Stimulated activated CD8-positive, alpha-beta memory T cell treated with anti-CD3 and anti-CD28 coated beads, Interleukin-15, amount 100 ng/mL, for 4 hours (primary cell): ENCODE data around the gene GNG4.
"Not testable (repeated sequence)": the region's sequence is repeated elsewhere in the genome, so short reads cannot be mapped to it uniquely, and the experiment has no call there.

Experiments used
- DNase-seq, 2 donors: peaks; one replicate each; pipeline ENCODE4 v3.0.0-alpha.2; 2020; ENCODE audit warnings: low read depth in 2 of 2

Gene GNG4

DNA sequence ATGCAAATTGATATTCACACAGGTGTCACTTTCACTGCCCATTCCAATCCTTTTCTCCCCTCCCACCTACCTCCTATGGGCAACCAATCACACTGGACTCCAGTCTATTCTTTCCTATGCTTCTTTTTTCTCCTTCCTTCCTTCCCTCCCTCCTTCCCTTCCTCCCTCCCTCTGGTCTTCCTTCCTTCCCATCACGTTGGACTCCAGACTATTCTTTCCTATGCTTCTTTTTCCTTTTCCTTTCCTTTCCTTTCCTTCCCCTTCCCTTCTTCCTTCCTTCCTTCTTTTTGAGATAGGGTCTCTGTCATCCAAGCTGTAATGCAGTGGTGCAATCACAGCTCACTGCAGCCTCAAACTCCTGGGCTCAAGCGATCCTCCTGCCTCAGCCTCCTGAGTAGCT lies 64.6 kb downstream of the GNG4 start:
- DNase-seq: no peak

DNA sequence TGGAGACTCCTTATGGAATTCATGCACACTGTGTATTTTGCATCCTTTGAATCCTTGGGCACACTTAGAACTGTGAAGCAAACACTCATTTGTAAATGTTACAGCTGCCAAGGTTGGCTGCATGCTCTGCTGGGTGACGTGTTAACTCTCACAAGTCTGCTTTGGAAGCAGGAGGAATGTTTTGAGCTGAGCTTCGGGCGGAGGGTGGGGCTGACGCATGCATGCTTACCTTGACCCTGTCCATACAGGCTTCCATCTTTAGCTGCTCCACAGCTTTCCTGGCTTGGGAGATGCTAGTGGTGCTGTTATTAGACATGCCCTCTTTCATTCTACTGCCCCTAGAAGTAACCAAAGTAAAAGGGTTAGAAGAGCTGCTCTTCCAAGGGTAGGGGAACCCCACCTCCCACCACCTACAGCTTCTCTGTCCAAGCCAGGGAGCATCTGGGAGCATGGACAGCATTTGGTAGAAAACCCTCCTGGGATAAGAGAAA lies 66.0 kb downstream of the GNG4 start:
- no peak for DNase-seq

DNA sequence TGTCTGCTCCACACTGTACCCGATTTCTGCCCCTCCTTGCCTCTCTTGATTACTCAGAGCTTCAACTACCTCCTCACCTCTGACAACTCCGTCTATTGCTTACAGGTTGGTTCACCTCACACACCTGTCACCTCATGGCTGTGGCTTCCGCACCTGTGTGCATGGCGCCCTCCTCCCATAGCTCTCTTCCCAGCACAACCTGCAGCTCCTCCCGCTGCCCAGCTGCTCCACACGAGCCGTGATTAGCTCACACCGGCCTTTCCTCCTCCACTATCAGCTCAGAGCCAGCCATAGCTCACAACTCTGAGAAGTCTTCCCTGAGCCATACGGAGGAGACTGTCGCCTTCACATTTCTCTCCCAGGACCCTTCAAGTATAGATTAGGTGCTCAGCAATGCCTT lies 67.5 kb downstream of the GNG4 start:
- no peak for DNase-seq

DNA sequence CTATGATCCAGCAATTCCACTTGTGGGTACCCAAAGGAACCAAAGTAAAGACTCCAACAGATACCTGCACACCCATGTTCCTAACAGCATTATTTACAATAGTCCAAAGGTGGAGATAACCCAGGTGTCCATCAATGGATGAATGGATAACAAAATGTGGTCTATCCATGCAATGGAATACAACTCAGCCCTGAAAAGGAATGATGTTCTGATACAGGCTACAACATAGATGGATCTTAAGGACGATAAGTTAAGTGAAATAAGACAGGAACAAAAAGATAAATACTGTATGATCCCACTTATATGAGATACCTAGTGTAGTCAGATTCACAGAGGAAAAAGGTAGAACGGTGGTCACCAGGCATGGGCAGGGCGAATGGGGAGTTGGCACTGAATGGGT lies 69.7 kb downstream of the GNG4 start:
- no peak for DNase-seq

DNA sequence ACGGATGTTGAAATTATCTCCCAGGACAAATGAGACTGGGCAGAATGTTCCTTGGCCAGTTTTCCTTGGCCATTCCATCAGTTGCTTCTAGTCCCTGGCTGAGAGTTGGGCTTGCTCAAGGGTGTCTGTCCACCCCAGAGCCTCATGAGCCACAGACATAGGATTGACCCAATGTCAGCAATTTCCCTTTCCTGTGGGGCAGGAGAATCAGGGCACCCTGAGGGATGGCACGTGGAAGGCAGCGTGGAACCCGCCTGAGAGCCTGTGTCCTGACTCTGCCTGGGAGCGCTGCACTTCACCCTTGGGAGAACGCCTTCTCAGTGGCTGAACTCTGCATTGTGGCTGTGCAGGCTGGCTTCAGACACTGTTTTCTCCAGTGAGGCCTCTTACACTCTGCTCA lies 74.0 kb downstream of the GNG4 start:
- DNase-seq: no peak

DNA sequence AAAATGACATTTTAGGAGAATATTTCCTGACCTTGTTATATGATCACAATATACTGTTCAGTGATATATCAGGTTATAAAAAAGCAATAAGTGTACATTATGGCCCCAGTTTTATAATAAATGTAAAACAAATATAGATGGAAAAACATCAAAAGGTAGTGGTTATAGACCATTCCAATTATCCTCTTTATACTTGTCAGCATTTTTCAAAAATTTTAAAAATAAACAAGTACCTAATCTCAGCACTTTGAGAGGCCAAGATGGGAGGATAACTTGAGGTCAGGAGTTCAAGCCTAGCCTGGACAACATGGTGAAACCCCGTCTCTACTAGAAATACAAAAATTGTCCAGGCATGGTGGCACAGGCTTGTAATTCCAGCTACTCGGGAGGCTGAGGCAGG lies 75.7 kb downstream of the GNG4 start:
- no peak for DNase-seq

DNA sequence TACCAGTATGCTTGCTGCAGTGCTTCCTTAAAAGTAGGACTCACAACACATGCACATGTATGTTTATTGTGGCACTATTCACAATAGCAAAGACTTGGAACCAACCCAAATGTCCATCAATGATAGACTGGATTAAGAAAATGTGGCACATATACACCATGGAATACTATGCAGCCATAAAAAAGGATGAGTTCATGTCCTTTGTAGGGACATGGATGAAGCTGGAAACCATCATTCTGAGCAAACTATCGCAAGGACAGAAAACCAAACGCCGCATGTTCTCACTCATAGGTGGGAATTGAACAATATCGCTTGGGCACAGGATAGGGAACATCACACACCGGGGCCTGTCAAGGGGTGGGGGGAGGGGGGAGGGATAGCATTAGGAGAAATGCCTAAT lies 76.6 kb downstream of the GNG4 start:
- not testable (repeated sequence) for DNase-seq

DNA sequence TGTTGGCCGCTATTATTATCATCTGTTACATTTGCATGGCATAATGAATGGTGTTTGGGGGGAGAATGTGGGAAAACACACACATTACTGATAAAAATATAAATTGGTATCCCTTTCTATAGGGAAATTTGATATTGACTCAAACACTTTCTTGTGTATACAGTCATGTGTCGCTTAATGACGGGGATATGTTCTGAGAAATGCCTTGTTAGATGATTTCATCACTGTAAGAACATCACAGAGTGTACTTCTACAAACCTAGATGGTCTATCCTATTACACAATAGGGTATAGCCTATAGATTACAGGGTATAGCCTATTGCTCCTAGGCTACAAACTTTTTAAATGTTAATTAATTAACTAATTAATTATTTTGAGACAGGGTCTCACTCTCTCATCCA lies 78.1 kb downstream of the GNG4 start:
- no peak for DNase-seq

DNA sequence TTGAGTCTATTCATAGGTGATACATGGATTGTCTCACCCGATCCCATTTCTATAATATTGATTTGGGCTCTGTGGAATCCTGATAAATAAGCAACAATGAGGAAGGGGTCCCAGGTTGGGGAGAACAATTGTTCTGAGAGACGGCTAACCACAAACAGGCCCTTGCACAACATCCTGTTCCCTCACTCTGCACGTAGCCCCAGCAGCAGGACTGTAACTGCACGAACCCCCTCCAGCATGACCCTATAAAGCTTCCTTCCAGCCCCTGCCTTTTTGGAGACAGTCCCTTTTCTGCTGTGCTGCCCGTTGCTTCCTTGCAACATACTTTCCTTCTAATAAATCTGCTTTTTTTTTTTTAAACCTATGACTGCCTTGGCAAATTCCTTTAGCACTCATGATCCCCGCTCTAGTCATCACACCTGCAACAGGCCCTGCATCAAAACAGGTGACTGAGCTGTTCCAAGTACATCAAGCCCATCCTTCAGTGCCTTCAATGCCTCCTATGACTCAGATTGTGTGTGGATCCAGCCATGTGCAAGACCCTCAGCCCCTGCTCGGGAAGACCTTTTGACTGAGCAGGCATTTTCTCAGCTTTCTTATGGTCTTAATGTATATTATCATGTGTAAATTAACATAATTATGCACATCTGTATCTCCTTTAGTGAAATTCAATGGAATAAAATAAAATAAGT lies 81.6 kb downstream of the GNG4 start:
- DNase-seq: no peak

DNA sequence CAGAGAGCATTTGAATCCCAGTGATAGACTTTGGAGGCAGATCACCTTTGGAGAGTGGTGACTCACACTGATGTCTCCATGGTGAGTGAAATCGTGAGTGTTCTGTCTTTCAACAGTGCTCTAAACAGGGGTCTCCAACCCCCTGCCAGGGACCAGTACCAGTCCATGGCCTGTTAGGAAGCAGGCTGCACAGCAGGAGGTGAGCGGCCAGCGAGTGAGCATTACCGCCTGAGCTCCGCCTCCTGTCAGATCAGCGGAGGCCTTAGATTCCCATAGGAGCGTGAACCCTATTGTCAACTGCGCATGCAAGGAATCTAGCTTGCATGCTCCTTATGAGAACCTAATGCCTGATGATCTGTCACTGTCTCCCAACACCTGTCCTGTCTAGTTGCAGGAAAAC lies 83.5 kb downstream of the GNG4 start:
- no peak for DNase-seq

DNA sequence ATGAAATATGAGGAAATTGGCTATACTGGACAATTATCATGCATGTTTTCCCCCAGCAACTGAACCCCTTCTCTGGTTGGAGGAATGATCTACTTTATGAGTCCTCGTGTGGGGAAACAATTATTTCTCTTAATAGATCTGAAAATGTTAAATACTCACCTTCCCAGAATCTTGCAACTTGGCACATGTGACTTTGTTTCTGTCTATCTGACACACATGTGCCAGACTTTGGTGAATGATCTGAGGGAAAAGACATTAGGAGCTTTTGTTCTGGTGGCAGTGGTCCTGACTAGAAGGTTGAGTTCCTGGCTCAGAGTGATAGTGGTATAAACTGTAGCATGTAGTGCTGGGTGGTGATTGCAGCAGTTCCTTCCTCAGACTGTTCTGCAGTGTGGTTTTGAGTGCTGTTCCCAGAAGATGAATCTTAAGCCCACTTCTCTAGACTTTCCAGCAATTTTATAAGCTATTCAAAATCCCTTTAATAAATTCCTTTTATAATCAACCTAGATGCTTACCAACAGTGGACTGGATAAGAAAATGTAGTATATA lies 86.0 kb downstream of the GNG4 start:
- DNase-seq: no peak

DNA sequence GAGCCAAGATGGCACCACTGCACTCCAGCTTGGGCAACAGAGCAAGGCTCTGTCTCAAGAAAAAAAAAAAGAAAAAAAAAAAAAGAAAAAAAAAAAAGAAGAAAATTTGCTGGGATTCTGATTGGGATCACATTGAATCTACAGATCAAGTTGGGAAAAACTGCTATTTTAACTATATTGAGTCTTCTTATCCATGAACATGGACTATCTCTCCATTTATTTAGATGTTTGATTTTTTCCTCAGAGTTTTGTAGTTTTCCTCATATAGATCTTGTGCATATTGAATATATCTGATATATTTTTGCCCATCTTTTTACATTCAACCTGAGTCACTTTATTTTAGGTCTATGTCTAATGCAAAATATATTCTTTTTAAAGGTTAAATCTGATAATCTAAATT lies 87.0 kb downstream of the GNG4 start:
- DNase-seq: no peak

DNA sequence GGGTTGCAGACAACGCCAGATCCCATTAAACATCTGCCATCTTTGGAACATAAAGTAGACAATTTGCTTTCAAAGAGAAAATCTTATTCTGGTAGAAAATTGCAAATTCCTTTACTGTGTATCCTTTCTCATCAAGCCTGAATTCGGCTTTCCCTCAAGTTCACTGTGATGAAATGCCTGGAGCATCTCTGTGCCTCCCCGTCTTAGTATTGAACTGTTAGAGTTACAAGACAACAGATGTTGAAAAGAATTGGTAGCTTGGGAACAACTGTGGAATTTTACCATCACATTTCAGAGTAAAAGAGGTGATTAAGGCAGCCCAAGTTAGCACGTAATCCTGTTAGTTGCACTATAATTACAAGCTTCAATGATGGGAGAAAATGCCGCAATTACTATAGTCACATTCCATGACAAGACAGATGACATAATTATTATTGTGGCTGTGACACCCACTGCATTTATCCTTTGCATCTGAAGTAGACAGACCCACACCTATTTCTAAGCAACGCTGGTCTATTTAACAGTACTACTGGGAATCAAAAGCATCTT lies 90.9 kb downstream of the GNG4 start:
- DNase-seq: no peak

DNA sequence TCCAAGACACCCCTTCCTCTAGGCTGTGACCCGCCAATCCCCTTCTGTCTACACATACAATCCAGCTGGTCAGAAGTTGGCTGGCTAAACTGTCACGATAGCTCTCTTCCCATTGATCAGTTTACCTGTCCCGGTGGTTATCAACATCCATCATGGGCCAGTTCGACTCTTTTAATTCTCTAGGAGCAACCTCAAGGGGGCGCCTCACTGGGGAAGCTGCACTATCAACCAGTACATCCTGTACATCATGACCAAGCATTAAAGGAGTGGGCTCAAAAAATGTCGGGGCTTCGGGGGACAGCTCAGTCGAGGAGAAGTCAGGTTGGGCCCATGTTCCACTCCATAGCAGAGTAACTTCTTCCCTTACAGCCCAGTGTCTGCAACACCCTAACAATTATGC lies 92.1 kb downstream of the GNG4 start:
- no peak for DNase-seq

DNA sequence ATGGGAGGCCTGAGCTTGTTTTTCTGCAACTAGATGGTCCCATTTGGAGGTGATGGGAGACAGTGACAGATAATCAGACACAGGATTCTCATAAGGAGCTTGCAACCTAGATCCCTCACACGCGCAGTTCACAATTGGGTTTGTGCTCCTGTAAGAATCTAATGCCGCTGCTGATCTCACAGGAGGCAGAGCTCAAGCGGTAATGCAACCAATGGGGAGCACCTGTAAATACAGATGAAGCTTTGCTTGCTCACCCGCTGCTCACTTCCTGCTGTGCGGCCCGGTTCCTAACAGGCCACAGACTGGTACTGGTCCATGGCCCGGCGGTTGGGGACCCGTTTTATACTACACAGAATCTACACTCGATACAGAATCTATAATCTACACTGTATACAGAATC lies 92.8 kb downstream of the GNG4 start:
- DNase-seq: no peak

DNA sequence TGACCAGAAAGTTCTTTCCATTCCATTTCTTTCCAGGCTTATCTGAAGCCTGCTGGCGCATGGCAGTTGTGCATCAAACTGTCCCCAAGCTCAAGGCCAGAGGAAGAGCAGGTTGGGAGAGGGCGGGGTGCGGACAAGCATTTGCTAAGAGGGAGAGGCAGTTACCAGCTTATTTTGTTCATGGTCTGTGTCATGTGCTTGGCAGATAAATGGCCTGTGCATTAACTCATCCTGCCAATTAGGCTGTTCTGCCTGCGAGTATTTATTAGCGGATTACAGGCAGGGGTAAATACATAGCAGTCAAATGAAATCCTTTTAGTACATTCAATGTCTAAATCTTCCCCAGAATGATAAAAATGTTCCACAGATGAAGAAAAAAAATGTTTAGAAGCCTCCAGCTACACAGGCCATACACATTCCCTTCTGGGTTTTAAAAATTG lies 96.5 kb downstream of the GNG4 start:
- no peak for DNase-seq

DNA sequence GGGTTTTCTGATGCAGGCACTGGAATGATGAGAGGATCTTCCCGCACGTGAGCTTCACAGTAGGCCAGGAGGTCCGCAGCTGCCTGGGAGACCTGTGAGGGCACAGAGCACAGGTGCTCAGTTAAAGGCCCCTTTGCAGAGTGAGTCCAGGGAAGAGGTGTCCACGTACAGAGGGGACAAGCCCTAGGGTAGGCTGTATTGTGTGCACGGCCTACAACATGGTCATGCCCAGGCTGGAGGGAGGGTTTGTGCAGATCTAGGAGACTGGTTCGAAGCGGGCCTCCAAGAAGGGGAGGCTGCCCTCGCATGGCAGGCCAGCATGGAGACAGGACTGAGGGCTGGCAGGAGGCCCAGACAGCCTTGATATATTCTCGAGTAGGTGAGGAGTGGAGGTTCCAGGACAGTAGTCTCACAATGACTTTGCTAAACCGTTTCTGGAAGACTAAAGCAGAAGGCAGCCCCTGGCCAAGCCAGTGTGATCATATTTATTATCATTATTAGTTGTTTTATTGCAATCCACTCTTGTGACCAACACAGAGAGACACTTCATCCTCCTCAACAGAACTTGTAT lies 97.4 kb downstream of the GNG4 start:
- no peak for DNase-seq

DNA sequence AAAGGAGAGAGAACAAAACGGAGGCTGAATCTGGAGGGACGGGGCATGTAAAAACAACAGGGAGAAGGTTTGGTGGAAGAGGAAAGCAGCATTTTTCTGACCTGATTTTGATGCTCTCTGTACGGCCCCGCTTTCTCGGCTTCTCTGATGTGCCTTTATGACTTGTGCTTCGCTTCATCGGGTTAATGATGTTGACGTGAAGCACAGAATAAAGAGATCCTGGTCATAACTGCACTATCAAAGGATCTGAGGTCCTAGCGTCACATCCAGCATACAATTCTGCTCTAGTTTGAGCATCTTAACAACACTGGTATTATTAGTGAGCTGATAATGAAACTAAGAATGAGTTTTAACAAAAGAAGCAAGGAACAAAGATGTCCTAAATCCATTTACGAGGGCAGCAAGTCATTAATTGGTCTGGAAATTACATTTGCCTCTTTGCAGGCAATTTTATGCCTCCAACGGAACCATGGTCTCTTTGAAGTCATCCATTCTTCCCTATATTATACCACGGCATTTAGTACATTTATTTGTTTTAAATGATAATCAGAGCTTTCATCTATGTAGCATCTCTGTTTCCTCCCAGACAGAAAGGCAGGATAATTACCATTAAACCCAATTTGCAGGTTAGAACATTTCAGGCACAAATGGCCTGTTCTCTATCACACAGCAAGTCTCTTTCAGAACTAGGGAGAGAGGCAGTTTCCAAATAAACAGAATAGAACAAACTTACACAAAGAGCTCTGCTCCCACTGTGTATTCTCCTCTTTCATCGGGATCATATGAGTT lies 100.0 kb downstream of the GNG4 start:
- DNase-seq: no peak

DNA sequence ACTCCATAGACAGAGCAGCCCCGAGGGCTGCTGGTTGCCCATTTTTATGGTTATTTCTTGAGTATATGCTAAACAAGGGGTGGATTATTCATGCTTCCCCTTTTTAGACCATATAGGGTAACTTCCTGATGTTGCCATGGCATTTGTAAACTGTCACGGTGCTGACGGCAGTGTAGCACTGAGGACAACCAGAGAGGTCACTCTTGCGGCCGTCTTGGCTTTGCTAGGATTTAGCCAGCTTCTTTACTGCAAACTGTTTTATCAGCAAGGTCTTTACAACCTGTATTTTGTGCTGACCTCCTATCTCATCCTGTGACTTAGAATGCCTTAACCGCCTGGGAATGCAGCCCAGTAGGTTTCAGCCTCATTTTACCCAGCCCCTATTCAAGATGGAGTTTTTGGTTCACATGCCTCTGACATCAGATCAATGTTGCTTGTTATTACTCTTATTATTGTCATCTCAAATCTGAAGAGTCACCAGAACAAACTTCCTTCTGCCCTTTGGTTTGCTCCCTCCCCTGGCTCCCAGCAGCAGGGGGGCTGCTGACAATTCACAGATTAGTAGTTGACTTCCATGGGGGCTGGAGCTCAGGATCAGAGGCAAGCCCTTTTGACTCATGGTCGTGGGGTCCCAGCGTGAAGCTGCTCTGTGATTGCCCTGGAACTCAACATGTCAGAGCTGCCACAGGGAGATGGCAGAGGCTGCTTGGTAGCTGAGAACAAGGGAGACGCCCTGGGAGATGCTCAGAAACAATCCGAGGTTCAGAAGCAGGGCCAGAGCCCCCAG lies 103.0 kb downstream of the GNG4 start:
- DNase-seq: not testable (repeated sequence)

DNA sequence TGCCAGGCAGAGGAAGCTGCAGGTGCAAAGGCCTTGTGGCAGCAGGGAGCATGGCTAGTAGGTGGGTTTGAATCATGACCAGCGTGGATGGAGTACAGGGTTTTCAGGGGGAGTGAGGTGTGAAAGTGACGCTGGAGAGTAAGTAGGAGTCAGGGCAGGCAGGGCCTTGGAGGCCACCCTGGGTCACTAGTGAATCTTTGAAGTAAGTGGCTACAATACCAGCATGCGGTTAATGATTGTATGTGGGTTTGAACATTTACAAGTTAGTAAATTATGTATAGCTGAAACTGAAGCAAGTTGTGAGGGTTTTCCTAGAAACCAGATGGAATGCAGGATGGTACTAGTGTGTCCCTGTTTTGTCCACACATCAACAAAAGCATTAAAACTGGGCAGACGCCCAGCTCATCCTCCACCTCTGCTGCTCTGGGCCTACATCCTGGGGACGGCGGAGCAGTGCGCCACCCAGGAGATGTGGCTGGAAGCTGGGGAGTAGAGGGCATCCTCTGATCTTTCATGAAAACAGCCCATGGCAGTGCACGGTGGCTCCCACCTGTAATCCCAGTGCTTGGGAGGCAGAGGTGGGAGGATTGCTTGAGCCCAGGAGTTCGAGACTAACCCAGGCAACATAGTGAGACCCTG lies 104.2 kb downstream of the GNG4 start:
- DNase-seq: no peak

DNA sequence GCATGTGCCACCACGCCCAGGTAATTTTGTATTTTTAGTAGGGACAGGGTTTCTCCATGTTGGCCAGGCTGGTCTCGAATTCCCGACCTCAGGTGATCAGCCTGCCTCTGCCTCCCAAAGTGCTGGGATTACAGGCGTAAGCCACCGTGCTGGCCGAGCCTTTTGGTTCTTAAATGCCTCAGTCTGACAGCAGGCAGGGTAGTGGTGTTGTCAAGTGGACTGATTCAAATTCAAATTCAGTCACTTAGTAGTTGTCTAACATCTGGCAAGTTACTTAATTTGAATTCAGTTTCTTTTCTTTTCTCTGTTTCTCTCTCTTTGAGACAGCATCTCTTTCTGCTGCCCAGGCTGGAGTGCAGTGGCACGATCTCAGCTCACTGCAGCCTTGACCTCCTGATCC lies 106.7 kb downstream of the GNG4 start:
- DNase-seq: not testable (repeated sequence)
